ENCODE data around the gene RTCA.

DNA sequence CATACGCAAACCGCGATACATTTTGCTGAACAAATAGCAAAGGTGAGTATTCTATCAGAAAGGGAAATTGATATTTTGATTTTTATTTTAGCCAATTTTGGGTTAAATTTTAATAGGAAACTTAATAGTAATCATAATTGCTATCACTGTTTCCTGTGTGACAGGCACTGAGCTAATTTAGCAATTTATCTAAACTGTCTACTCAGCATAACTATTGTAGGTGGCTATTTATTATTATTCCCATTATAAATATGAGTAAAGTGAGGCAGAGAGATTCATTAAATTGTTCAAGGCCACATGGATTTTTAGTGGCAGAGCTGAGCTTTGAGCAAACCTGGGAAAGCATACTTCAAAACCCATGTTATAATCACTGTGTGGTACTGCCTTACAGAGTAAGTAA lies 21.1 kb downstream of the RTCA start:
- TF ChIP-seq EZH2 (IDR thresholded peaks at IDR 0.05) = no peak
- TF ChIP-seq CTCF (IDR thresholded peaks at IDR 0.05) = no peak
- no peak for TF ChIP-seq EZH2phosphoT487 (IDR thresholded peaks at IDR 0.05)

All from neural progenitor cell (in vitro differentiated cells).